Activated CD8-positive, alpha-beta memory T cell treated with anti-CD3 and anti-CD28 coated beads for 4 hours (primary cell): Measurements from ENCODE around the gene RMND5B.
A peak's percentile ranks its signal among the peaks of the same experiment; 100 is the strongest.
"Not testable (repeated sequence)": the region's sequence is repeated elsewhere in the genome, so short reads cannot be mapped to it uniquely, and the experiment has no call there.

ENCODE experiments used
- DNase-seq, 2 donors: peaks; one replicate each; pipeline ENCODE4 v3.0.0-alpha.2; 2020; ENCODE audit warnings: low read depth in 2 of 2

RMND5B gene

DNA sequence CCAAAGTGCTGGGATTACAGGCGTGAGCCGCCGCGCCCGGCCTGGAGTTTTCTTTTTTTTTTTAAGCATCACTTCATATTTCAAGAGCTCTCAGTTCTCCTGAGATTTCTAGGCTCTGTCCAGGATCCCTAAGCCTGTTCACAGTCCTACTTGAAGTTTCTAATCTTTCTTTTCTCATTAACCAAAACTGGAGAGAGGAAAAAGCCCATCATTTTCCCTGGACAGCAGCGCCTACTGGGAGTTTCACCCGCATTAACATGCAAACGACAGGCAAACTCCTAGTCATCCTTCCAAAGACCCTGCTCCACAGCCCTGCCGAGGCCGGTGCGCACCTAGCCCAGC, 609 bp upstream of the RMND5B start:
- not testable (repeated sequence) for DNase-seq

DNA sequence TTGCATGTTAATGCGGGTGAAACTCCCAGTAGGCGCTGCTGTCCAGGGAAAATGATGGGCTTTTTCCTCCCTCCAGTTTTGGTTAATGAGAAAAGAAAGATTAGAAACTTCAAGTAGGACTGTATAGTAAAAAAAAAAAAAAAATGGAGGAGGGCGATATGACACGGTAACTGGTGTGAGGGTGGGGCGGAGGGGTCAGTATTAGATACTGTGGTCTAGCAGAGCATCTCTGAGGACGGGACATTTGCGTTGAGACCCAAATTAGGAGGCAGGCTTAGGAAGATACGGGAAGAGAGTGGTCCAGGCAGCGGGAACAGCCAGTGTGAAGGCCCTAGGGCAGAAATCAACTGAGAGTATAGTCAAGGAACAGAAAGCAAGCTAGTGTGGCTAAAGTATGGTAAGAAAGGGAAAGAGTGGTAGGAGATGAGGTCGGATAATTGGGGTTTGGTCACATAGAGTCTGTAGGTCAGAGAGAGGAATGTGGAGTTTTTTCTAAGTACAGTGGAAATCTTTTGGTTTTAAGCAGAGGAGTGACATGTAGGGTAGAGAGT, 707 bp downstream of the RMND5B start:
- DNase-seq, result no peak

DNA sequence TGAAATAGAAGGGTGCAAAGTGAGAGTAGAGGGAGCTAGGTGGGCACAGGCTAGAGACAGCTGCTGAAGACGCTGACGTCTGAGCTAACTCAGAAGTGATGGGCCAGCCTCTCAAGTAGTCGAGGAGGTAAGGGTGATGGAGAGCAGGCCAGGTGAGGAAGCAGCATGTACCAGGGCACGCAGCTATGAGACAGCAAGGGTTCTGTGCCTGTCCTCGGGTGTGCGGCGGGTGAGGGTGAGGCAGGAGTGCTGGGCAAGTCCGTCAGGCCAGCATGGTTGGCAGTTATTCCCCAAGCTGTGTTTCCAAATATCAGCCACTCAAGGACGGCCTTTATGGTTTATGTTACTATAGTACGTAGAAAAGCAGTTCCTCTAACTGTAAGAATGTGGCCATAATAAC, 6.2 kb downstream of the RMND5B start:
- no peak for DNase-seq

DNA sequence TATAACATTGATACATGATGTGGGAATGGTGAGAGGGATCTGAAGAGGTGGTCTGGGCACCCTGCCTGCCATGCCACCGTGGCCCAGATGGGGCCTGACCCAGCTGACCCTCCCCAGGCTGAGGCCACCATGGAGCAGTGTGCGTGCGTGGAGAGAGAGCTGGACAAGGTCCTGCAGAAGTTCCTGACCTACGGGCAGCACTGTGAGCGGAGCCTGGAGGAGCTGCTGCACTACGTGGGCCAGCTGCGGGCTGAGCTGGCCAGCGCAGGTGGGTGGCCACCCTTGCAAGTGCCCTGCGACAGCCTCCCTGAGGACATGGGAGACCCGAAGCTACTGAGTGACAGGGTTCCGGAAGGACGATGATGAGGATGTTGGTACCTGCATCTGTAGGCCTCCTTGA, 7.2 kb downstream of the RMND5B start:
- DNase-seq, result no peak

DNA sequence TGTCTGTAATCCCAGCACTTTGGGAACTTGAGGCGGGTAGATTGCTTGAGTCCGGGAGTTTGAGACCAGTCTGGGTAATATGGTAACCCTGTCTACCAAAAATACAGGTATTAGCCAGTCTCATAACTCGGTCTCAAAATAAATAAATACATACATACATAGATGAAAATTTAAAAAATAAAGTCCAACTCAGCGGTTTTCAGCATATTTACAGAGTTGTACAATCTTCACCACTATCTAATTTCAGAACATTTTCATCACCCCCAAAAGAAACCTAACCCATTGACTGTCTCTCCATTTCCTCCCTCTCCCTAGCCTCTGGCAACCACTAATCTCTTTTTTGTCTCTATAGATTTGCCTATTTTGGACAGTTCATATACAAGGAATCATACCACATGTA, 10.7 kb downstream of the RMND5B start:
- DNase-seq, result no peak

DNA sequence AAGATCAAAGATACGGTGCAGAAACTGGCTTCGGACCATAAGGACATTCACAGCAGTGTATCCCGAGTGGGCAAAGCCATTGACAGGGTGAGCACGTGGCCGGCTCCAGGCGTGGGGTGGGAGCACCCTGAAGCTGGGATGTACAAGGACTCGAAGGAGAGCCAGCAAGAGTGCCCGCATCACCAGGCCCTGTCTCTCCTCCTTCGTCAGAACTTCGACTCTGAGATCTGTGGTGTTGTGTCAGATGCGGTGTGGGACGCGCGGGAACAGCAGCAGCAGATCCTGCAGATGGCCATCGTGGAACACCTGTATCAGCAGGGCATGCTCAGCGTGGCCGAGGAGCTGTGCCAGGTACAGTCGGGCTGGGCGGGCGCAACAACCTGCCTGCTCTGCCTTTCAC, 11.8 kb downstream of the RMND5B start:
- no peak for DNase-seq

DNA sequence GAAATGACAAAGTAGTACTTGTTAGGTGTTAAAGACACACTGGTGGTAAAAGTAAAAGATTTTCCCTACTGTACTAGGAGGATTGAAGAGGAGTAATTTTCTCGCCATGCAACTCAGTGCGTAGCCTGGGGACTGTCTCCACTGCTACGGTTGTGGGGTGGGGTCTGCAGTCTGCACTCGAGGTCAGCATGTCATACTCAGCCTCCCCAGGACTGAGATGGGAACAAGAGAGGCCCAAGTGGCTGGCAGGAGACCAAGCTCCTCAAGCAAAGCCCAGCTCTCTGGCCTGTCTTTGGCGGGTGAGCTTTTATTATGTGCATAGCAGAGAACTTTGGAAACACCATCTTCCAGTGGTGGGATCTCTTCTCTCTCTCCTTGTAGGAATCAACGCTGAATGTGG, 12.4 kb downstream of the RMND5B start:
- no peak for DNase-seq

DNA sequence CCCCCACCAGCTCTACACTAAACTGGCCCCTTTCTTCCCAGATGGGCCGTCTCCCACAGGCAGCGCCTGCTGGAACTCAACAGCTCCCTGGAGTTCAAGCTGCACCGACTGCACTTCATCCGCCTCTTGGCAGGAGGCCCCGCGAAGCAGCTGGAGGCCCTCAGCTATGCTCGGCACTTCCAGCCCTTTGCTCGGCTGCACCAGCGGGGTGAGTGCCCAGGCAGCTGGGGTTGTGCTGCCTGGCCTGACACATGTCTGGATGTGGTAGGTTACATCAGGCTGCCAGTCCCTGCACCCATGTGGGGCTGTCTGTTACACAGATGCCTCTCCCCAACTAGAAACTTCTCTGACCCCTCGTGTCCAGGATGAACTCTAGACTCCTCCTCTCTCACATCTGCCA, 13.1 kb downstream of the RMND5B start:
- no peak for DNase-seq

DNA sequence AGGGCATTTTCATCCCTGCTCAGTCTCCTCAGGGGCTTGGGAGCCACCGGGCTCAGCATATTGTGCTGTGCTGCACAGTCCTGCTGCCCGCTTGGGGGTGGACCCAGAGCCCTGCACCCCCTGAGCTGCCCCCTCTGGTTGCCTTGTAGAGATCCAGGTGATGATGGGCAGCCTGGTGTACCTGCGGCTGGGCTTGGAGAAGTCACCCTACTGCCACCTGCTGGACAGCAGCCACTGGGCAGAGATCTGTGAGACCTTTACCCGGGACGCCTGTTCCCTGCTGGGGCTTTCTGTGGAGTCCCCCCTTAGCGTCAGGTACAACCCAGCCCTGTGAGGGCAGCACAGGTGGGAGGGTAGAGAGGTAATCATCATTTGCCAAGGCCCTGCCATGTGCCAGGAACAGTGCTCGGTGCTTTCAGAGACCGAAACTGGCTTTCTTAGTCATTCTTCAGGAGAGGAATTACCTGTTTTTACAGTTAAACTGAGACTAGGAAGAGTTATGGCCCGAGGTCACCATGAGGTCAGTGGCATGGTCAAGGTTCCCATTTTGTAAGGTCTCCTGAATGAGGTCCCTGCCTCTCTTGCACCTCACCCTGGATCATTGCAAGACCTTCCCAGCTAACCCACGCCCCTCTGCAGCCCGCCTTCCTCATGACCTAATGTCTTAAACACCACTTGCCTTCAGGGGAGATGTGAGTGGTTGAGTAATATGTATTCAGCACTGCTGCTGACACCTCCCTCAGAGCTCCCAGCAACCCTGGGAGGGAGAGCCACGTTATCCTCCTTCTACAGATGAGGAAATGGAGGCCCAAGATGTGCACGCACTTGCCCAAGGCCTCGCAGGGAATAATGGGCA, 15.4 kb downstream of the RMND5B start:
- peak; percentile 46 to 54 for DNase-seq

DNA sequence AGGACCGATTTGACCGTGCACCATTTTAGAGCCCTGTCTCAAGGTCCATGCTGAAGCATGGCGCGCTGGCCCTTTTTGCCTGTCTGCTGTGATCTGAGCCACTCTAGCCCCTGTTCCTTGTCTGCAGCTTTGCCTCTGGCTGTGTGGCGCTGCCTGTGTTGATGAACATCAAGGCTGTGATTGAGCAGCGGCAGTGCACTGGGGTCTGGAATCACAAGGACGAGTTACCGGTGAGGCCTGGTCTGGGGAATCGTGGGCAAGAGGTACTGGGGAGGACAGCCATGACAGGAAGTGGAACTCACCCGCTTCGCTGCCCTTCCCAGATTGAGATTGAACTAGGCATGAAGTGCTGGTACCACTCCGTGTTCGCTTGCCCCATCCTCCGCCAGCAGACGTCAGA, 16.6 kb downstream of the RMND5B start:
- no peak for DNase-seq

DNA sequence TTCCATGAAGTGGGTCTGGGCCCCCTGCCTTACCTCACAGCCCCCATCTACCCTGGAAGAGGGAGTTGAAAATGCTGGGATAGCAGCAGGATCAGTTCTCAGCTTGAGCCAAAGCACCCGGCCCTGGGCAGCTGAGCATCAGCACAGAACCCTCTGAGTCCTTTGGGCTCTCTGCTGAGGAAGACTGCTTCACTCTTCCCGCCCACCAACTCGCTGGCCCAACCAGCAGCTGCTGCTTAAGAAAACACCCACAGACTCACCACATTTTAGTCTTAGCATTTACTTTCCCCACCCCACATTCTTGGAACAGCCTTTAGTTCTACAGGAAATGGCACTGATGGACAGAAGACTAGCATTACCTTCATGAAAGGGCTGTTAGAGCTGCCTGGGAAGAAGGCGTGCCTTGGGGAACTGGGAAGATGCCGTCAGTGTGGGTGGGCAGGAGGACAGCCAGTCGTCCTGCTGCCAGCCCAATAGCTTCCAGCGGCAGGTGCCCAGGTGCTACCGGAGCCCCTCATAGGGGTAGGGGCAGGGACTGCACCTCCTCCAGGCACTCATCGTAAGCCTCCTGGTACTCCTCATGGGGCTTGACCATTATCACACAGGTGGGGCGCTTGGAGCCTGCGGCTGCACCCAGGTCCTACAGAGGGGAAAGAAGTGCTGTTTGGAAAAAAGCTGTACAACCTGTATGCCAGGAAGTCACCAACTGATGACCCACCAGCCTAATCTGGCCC, 18.6 kb downstream of the RMND5B start:
- no peak for DNase-seq

DNA sequence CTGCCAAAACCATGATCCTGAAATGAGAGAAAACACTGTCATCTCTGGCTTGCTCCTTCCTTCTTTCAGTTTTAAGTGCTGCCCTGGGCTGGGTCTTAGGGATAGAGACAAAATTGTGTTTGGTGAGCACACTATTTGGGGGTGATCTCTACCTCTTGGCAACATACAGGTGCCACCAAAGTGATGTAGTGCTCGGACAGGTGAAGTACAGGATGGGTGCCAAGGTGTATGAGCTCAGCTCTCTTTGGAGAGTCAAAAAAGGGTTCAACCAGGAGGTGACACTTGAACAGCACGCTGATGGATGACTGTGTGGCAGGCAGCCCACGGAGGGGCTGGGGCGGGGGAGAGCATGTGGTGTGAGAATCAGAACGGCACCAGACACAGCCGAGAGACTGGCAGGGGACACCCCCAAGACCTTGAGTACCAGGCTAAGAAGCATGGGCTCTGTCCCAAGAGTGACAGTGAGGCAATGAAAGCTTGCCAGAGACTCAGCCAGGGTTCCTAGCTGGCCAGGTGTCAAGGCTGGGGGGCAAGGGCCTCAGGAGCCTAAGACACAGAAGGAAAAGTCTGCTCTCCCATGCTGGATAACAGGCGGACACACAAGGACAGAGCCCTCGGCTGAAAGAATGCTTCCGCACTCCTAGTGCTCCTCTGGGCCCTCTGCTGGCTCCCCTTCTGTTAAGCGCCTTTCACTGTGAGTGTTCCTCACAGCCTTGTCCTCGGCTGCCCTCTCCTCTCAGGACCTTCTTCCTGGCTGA, 20.3 kb downstream of the RMND5B start:
- DNase-seq, result no peak

DNA sequence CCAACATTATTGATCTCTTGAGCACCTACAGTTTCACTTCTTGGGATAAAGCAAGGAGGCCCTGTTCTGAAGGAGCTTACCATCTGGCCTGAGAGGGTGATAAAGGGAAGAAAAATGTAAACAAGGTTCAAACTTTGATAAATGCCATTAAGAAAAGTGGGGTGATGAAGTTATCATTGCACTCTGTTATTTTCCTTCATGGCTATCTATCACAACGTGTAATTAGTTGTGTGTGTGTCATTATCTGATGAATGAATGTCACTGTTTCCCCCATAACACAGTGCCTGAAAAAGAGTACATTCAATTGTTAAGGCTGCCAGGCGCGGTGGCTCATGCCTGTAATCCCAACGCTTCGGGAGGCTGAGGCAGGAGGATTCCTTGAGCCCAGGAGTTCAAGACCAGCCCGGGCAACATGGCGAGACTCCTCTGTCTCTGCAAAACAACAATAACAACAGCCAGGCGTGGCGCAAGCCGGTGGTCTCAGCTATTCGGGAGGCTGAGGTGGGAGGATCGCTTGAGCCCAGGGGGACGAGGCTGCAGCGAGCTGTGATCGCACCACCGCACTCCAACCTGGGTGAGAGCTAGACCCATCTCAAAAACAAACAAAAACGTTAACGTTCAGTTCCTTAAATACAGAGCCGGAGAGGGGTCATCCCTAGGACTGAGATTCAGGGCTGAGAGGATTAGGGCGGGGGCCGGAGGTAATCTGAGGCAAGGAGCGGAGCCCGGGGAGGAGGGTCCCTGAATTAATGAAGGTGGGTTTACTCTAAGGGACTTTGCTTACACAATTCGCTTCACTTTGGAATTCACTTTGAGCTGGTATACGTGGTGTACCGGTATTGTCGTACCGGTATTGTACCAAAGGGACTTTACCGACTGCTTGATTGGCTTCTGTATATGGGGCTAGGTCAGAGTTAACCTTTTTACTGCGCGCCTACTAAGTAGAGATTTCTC, 22.0 kb downstream of the RMND5B start:
- no peak for DNase-seq

DNA sequence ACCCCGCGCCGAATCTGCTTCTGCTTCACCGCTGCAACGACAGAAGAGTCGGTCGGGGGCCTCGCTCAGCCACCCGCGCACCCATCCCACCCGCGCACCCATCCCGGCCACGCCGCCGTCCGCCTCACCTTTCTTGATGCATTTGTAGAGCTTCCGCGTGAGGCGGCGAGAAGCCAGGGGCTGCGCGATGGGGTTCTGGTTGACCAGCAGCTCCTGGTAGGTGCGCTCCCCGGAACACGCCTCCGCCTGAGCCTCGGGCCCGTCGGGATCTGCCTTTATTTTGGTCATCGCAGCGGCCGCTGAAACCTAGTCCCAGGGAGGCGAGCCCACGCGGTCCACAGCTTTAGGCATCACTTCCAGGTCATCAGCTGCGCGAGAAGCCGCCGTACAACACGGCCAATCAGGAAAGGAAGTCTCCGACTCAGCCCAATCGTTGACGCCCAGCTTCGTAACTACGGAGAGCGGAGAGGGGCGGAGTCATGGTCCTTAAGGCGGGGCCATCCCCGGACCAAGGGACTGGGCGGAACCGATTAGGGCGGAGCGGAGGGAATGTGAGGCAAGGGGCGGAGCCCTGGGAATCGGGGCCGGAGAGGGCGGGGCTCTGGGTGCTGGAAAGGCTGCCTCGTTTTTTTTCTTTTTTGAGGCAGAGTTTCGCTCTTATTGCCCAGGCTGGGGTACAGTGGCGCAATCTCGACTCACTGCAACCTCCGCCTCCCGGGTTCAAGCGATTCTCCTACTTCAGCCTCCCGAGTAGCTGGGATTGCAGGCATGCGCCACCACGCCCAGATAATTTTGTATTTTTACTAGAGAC, 22.9 kb downstream of the RMND5B start, which contains the start of gene NHP2:
Gene NHP2, minus strand, starts transcription at position 356 of the 811 bp plus-strand sequence. Its CDS starts 68 bp downstream, at position 288.
- DNase-seq, result peak; percentile 95 to 97

DNA sequence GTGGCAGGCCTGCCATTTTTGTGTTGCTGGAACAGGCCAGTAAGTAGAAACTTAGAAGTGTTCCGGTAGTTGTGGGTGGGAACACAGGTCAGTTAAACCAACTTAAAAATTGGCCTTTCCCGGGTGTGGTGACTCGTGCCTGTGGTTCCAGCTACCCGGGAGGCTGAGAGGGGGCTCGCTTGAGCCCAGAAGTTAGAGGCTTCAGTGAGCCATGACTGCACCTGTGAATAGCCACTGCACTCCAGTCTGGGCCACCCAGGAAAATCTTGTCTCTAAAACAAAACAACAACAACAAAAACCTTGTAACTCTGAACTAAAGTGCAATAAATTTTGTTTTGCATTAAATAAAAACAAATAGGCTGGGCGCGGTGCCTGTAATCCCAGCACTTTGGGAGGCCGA, 24.3 kb downstream of the RMND5B start:
- DNase-seq, result no peak

DNA sequence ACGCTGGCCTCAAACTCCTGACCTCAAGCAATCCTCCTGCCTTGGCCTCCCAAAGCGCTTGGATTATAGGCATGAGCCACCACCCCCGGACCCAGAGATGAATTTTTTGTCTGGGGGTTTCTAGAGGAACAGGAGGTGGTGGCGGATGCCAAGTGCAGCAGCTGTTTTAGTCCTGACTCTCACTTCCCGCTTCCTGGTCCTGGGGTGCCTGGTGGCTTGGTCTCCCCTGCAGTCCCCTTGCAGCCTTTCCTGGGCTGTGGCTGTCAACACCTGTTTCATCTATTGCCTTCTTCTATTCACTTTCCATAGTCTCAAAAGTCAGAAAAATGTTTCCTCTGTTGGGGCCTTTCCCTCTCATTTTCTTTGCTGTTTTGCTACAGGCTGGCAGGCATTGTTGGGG, 29.4 kb downstream of the RMND5B start:
- DNase-seq, result no peak

DNA sequence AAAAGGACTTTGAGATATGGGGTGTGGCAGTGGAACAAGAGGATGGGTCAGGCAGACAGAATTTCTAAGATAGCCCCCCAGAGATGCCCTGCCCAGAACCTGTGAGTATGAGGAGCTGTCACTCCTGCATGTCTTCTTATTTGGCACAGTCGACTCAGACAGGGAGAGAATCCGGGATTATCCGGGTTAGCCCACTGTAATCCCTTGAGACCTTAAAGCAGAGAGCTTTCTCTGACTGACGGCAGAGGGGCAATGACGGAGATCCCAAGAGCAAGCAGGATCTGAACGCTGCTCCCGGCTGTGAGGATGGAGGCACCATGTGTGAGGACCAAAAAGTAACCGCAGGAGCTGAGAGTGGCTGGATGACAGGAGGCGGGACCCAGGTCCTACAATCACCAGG, 31.7 kb downstream of the RMND5B start:
- no peak for DNase-seq

DNA sequence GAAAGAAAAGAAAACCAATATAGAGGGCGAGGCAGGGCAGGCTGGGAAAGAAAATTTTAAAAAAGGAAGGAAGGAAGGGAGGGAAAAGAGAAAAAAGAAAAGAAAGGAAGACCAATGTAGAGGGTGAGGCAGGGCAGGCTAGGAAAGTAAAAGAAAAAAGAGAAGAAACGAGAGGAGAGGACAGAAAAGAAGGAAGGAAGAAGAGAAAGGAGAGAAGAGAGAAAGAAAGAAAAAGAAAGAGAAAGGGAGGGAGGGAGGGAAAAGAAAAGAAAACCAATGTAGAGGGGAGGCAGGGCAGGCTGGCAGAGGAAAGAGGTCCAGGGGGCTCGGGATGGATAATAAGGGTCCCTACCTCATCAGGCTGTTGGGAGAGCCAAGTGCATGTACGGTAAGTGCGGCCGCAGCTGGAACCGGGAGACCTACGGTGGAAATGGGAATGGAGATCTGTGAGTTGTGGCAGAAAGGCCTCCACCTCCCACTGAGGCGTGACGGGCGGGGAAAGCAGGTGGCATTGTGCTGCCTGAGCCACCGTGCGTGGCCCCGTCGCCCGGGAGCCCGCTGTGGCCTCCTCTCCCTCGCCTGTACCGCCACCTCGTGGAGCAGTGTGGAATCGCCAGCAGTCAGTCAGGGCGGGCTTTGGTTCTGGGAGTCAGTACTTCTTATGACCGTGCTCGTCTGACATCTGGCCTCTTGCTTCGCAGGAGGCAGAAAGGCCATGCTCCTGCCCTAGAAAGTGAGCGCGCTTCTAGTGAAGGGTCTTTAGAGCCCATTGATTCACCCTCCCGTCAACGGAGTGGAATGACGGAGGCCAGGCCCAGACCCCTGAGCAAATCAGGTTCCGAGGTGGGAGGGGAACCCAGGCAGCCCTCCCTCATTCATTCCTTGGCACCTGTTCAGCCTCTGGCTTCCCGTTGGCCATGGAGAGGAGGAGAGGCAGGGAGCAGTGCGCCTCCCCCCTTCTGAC, 33.2 kb downstream of the RMND5B start:
- peak; percentile 81 to 91 for DNase-seq

DNA sequence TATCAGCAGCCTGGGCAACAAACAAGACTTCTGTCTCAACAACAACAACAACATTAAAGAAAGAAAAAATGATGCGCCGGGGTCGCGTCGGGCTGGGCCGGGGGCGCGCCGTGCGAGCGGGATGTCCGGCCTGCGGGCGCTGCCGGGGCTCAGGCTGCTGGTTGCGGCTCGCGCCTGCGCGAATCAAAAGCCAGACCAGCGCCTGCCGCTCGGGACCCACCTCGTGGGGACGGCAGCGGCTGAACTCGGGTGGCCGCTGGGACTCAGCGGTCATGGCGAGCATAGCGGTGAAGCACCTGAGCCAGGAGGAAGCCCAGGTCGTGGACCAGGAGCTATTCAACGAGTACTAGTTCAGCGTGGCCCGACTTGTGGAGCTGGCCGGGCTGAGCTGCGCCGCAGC, 34.8 kb downstream of the RMND5B start:
- DNase-seq, result no peak
